ENCODE data around the gene XRCC3. TPM values are rescaled to one million over a fixed set of nuclear protein-coding genes. Genes with fewer than 3 reads are reported as not detected.

XRCC3 gene
- total RNA-seq, 1 donor from 2014 or later: 10.5 TPM

DNA sequence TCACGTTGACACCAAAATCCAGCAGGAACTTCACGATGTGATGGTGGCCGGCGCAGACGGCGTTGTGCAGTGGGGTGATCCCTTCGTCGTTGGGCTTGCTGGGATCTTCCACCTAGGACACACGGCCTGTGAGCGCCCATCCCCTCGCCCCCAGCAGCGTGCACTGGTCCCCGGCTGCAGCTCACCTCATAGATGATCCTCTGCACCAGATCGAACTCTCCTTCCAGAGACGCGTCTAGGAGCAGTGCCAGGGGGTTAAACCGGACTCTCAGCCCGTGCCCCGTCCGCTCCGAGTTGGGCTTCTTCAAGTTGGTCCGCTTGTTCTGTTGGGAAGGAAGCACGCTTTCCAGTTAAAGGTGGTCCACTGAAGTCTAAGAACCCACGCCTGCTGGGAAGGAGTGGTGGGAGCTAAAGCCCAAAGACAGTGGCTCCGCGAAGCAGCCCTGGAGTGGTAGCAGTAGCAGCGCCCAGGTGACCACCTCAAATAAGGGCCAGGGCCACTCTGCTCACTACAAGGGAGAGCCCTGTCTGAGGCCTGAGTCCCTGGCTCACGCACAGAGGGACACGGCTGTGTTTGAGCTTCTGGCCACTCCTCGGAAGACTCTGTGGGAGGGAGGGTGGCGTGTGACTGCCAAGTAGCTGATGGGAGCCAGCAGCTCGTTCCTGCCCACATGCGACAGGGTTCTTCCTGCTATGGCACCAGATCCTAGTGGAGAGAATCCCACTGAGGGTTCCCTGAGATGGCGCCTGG lies 23.6 kb upstream of the XRCC3 start:
- DNase-seq: no peak

DNA sequence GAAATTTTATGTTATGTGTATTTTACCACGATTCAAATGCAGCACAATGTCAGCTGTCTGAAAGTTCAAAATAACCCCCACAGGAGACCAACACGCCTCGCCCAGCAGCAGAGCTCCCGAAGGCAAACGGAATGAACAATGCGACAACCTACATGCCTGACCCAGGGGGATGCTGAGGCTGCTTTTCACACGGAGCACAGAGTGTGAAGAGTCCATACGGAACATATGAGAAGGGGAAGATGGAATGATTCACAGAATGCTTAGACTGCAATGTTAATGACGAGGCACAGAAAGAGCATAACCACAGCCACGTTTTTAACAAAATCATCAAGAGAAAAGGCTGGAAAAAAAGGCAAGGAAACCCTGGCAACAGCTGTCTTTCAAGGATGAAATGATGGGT lies 22.9 kb upstream of the XRCC3 start:
- DNase-seq: no peak

- DNase-seq: no peak
These were observed 22.3 kb upstream of the XRCC3 start for GRCh38 chr14:103737432-103738045.

- no peak for DNase-seq
These were observed 21.5 kb upstream of the XRCC3 start for GRCh38 chr14:103736546-103737431.

GRCh38 chr14:103735815-103736545 lies 20.7 kb upstream of the XRCC3 start:
- no peak for DNase-seq

DNA sequence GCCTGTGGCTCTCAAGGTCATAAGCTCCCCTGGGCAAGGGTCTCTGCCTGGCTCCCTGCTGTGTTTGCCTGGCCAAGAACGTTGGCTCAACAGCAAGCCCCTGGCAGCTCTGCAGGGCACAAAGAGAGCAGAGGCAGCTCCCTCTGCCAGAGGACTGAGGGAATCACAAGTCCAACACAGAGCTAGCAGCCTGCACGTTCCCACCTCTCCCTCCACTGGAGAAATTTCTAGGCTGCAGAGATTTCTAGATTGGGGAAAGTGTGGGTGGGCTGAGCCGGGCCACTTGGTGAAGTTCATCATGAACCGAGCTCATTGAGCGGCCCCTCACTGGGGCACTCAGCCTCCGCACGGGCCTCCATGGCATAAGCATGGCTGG lies 20.2 kb upstream of the XRCC3 start:
- no peak for DNase-seq

DNA sequence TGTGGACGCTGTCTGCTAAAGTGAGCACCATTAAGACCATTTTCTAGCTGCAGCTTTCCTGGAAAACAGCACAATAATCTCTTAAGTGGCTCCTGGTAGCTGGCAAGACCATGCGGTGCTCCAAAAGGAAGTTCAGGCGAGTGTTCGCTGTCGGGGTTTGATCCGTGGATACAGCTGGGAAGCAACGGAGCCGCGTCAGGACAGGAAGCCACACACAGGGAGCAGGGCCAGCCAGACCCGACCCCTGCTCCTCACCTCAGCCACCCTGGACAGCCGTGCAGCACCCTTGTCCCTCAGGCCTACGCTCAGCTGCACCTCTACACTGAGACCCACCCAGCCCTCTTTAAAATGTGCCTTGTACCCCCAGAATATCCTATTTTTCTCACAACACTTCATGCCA lies 19.8 kb upstream of the XRCC3 start:
- DNase-seq: no peak

GRCh38 chr14:103734081-103734888 lies 19.0 kb upstream of the XRCC3 start:
- DNase-seq: no peak

DNA sequence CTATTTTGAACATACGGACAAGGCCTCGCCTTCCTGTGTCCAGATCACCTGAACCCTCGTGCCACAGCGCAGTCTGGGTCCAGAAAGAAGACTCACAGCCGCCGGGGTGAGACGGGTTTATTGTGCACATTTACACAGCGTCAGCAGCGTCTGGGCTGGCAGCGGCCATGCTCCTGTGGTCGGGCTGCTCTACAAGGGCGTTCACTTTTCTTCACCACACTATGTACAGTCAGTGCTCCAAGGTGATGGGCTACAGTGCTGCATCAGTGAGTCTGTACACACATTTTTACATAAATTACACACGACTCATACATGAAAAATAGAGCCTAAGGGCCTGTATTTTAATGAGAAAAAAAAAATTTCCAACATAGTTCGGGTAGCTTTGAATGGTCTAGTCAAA lies 18.4 kb upstream of the XRCC3 start:
- DNase-seq: no peak

GRCh38 chr14:103732868-103733620 lies 17.8 kb upstream of the XRCC3 start:
- no peak for DNase-seq

- no peak for DNase-seq
These were observed 16.9 kb upstream of the XRCC3 start for GRCh38 chr14:103731916-103732867.

DNA sequence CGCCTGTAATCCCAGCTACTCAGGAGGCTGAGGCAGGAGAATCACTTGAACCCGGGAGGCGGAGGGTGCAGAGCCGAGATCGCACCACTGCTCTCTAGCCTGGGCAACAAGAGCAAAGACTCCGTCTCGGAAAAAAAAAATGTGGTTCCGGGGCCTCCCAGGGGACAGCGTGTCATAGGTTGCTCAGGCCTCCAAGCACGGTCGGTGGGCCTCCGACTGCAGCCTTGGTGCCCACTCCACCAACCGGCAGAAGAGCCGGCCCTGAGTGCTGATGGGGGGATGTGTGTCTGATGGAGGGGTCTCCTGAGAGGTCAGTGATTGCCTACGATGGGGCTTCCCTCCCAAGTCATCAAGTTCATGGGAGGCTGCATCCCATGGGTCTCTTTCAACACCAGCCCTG lies 16.2 kb upstream of the XRCC3 start:
- no peak for DNase-seq

- DNase-seq: no peak
These were observed 15.3 kb upstream of the XRCC3 start for GRCh38 chr14:103730490-103731035.

- DNase-seq: no peak
These were observed 14.5 kb upstream of the XRCC3 start for GRCh38 chr14:103729496-103730448.

- DNase-seq: no peak
These were observed 13.5 kb upstream of the XRCC3 start for GRCh38 chr14:103728721-103729120.

- no peak for DNase-seq
These were observed 12.9 kb upstream of the XRCC3 start for GRCh38 chr14:103728141-103728540.

GRCh38 chr14:103727313-103727980 lies 12.2 kb upstream of the XRCC3 start:
- no peak for DNase-seq
